ENCODE results near the gene HGFAC.

The HGFAC gene

GRCh38 chr4:3484057-3484973, 42.5 kb downstream of the HGFAC start:
- Histone ChIP-seq H3K36me3 (ENCODE audit: control insufficient read depth in 5 of 5, insufficient read depth in 5 of 5, low read length in 5 of 5) (no peaks in the 10 kb centered on the region), H3K4me1 (ENCODE audit: control insufficient read depth in 5 of 5, insufficient read depth in 5 of 5, low read length in 5 of 5) (peaks cover 0 to 22% (median 10%) of the 10 kb centered on the region in 5 donors), H3K27me3 (ENCODE audit: control insufficient read depth in 5 of 5, insufficient read depth in 4 of 5, low read length in 5 of 5) (peaks cover 35 to 79% (median 61%) of the 10 kb centered on the region in 5 donors), H3K27ac (ENCODE audit: low read depth, low read length) (no peak overlapping the region), H3K4me3 (ENCODE audit: low read depth in 1 of 5, low read length in 5 of 5) (peak overlapping the region in 1 of 5 donors; percentile 16), H3K9ac (ENCODE audit: low read length in 5 of 5) (no peak overlapping the region), H3K9me3 (ENCODE audit: control insufficient read depth in 5 of 5, low read length in 5 of 5) (no peaks in the 10 kb centered on the region)

GRCh38 chr4:3485011-3485791, 43.4 kb downstream of the HGFAC start:
- peaks cover 0 to 22% (median 10%) of the 10 kb centered on the region in 5 donors for H3K4me1 ChIP-seq (ENCODE audit: control insufficient read depth in 5 of 5, insufficient read depth in 5 of 5, low read length in 5 of 5)
- H3K36me3 ChIP-seq (ENCODE audit: control insufficient read depth in 5 of 5, insufficient read depth in 5 of 5, low read length in 5 of 5): no peaks in the 10 kb centered on the region
- H3K9me3 ChIP-seq (ENCODE audit: control insufficient read depth in 5 of 5, low read length in 5 of 5): no peaks in the 10 kb centered on the region
- H3K9ac ChIP-seq (ENCODE audit: low read length in 5 of 5): no peak overlapping the region
- no peak overlapping the region for H3K27ac ChIP-seq (ENCODE audit: low read depth, low read length)
- peaks cover 35 to 82% (median 58%) of the 10 kb centered on the region in 5 donors for H3K27me3 ChIP-seq (ENCODE audit: control insufficient read depth in 5 of 5, insufficient read depth in 4 of 5, low read length in 5 of 5)
- H3K4me3 ChIP-seq (ENCODE audit: low read depth in 1 of 5, low read length in 5 of 5): no peak overlapping the region

GRCh38 chr4:3485886-3486540, 44.2 kb downstream of the HGFAC start:
- Histone ChIP-seq H3K9ac (ENCODE audit: low read length in 5 of 5) (no peak overlapping the region), H3K4me1 (ENCODE audit: control insufficient read depth in 5 of 5, insufficient read depth in 5 of 5, low read length in 5 of 5) (peaks cover 0 to 22% (median 10%) of the 10 kb centered on the region in 5 donors), H3K27me3 (ENCODE audit: control insufficient read depth in 5 of 5, insufficient read depth in 4 of 5, low read length in 5 of 5) (peaks cover 31 to 83% (median 58%) of the 10 kb centered on the region in 5 donors), H3K36me3 (ENCODE audit: control insufficient read depth in 5 of 5, insufficient read depth in 5 of 5, low read length in 5 of 5) (no peaks in the 10 kb centered on the region), H3K9me3 (ENCODE audit: control insufficient read depth in 5 of 5, low read length in 5 of 5) (no peaks in the 10 kb centered on the region), H3K27ac (ENCODE audit: low read depth, low read length) (no peak overlapping the region), H3K4me3 (ENCODE audit: low read depth in 1 of 5, low read length in 5 of 5) (no peak overlapping the region)

GRCh38 chr4:3486541-3487540, 45.1 kb downstream of the HGFAC start:
- Histone ChIP-seq H3K9ac (ENCODE audit: low read length in 5 of 5) (no peak overlapping the region), H3K27me3 (ENCODE audit: control insufficient read depth in 5 of 5, insufficient read depth in 4 of 5, low read length in 5 of 5) (peaks cover 35 to 83% (median 60%) of the 10 kb centered on the region in 5 donors), H3K27ac (ENCODE audit: low read depth, low read length) (no peak overlapping the region)

GRCh38 chr4:3487861-3488260, 46.1 kb downstream of the HGFAC start:
- peaks cover 0 to 22% (median 10%) of the 10 kb centered on the region in 5 donors for H3K4me1 ChIP-seq (ENCODE audit: control insufficient read depth in 5 of 5, insufficient read depth in 5 of 5, low read length in 5 of 5)
- H3K9ac ChIP-seq (ENCODE audit: low read length in 5 of 5): no peak overlapping the region
- H3K9me3 ChIP-seq (ENCODE audit: control insufficient read depth in 5 of 5, low read length in 5 of 5): no peaks in the 10 kb centered on the region
- H3K4me3 ChIP-seq (ENCODE audit: low read depth in 1 of 5, low read length in 5 of 5): no peak overlapping the region
- no peak overlapping the region for H3K27ac ChIP-seq (ENCODE audit: low read depth, low read length)
- H3K36me3 ChIP-seq (ENCODE audit: control insufficient read depth in 5 of 5, insufficient read depth in 5 of 5, low read length in 5 of 5): no peaks in the 10 kb centered on the region
- H3K27me3 ChIP-seq (ENCODE audit: control insufficient read depth in 5 of 5, insufficient read depth in 4 of 5, low read length in 5 of 5): peaks cover 43 to 82% (median 59%) of the 10 kb centered on the region in 5 donors

More at GRCh38 chr4:3486541-3487540, 45.1 kb downstream of the HGFAC start:
- Histone ChIP-seq H3K36me3 (ENCODE audit: control insufficient read depth in 5 of 5, insufficient read depth in 5 of 5, low read length in 5 of 5) (no peaks in the 10 kb centered on the region), H3K4me1 (ENCODE audit: control insufficient read depth in 5 of 5, insufficient read depth in 5 of 5, low read length in 5 of 5) (peaks cover 0 to 22% (median 10%) of the 10 kb centered on the region in 5 donors), H3K4me3 (ENCODE audit: low read depth in 1 of 5, low read length in 5 of 5) (no peak overlapping the region), H3K9me3 (ENCODE audit: control insufficient read depth in 5 of 5, low read length in 5 of 5) (no peaks in the 10 kb centered on the region)

- Histone ChIP-seq H3K27me3 (ENCODE audit: control insufficient read depth in 5 of 5, insufficient read depth in 4 of 5, low read length in 5 of 5) (peaks cover 47 to 84% (median 61%) of the 10 kb centered on the region in 5 donors), H3K27ac (ENCODE audit: low read depth, low read length) (no peak overlapping the region)
Observed at GRCh38 chr4:3488820-3489219, 47.1 kb downstream of the HGFAC start.

GRCh38 chr4:3489451-3489962, 47.7 kb downstream of the HGFAC start:
- no peak overlapping the region for H3K27ac ChIP-seq (ENCODE audit: low read depth, low read length)
- no peaks in the 10 kb centered on the region for H3K36me3 ChIP-seq (ENCODE audit: control insufficient read depth in 5 of 5, insufficient read depth in 5 of 5, low read length in 5 of 5)
- peaks cover 52 to 83% (median 62%) of the 10 kb centered on the region in 5 donors for H3K27me3 ChIP-seq (ENCODE audit: control insufficient read depth in 5 of 5, insufficient read depth in 4 of 5, low read length in 5 of 5)
- H3K4me1 ChIP-seq (ENCODE audit: control insufficient read depth in 5 of 5, insufficient read depth in 5 of 5, low read length in 5 of 5): peaks cover 0 to 9% (median 3%) of the 10 kb centered on the region in 5 donors
- H3K9me3 ChIP-seq (ENCODE audit: control insufficient read depth in 5 of 5, low read length in 5 of 5): no peaks in the 10 kb centered on the region
- H3K4me3 ChIP-seq (ENCODE audit: low read depth in 1 of 5, low read length in 5 of 5): no peak overlapping the region
- no peak overlapping the region for H3K9ac ChIP-seq (ENCODE audit: low read length in 5 of 5)

More at GRCh38 chr4:3488820-3489219, 47.1 kb downstream of the HGFAC start:
- peaks cover 0 to 16% (median 6%) of the 10 kb centered on the region in 5 donors for H3K4me1 ChIP-seq (ENCODE audit: control insufficient read depth in 5 of 5, insufficient read depth in 5 of 5, low read length in 5 of 5)
- H3K9me3 ChIP-seq (ENCODE audit: control insufficient read depth in 5 of 5, low read length in 5 of 5): no peaks in the 10 kb centered on the region
- no peak overlapping the region for H3K9ac ChIP-seq (ENCODE audit: low read length in 5 of 5)
- no peak overlapping the region for H3K4me3 ChIP-seq (ENCODE audit: low read depth in 1 of 5, low read length in 5 of 5)
- H3K36me3 ChIP-seq (ENCODE audit: control insufficient read depth in 5 of 5, insufficient read depth in 5 of 5, low read length in 5 of 5): no peaks in the 10 kb centered on the region

- no peak overlapping the region for H3K9ac ChIP-seq (ENCODE audit: low read length in 5 of 5)
- no peaks in the 10 kb centered on the region for H3K4me1 ChIP-seq (ENCODE audit: control insufficient read depth in 5 of 5, insufficient read depth in 5 of 5, low read length in 5 of 5)
- H3K27me3 ChIP-seq (ENCODE audit: control insufficient read depth in 5 of 5, insufficient read depth in 4 of 5, low read length in 5 of 5): peaks cover 62 to 85% (median 67%) of the 10 kb centered on the region in 5 donors
- H3K4me3 ChIP-seq (ENCODE audit: low read depth in 1 of 5, low read length in 5 of 5): no peak overlapping the region
- H3K9me3 ChIP-seq (ENCODE audit: control insufficient read depth in 5 of 5, low read length in 5 of 5): no peaks in the 10 kb centered on the region
- no peaks in the 10 kb centered on the region for H3K36me3 ChIP-seq (ENCODE audit: control insufficient read depth in 5 of 5, insufficient read depth in 5 of 5, low read length in 5 of 5)
- H3K27ac ChIP-seq (ENCODE audit: low read depth, low read length): no peak overlapping the region
Observed at GRCh38 chr4:3491681-3492405, 50.1 kb downstream of the HGFAC start.

Measured in subcutaneous abdominal adipose tissue (tissue), 5 donors.